IMR-90 (cell line): ENCODE results near the gene KRT82. TPM values are rescaled to one million over a fixed set of nuclear protein-coding genes. Genes with fewer than 3 reads are reported as not detected.

Experiments
- ATAC-seq: fragments of 200-7000 bp; cut with Tn5 transposase; 2 replicates; pipeline ENCODE4 v1.9.1; 2020; ENCODE audit warnings: low read depth, mild to moderate bottlenecking, moderate library complexity
- BruUV-seq: library from RNA; stranded (reverse); fragments of 400-500 nt; replicated peaks from 2 replicates; lab custom pipeline; 2021; lab: Mats Ljungman, UMichigan
- CTCF ChIA-PET: fragments of 300-600 bp; formaldehyde crosslinking; extraction: SDS; loops from one replicate; lab custom pipeline; 2021; ENCODE audit warnings: antibody characterized with exemption; lab: Yijun Ruan, JAX
- POLR2A ChIA-PET: fragments of 300-600 bp; sonication (Branson Sonifier 250); formaldehyde crosslinking; loops from one replicate; lab custom pipeline; 2022; ENCODE audit warnings: antibody characterized with exemption; ENCODE audit not compliant: unreplicated experiment; lab: Charles Lee
- DNase-seq: peaks from one replicate; pipeline ENCODE4 v3.0.0; 2013
- H2AFZ ChIP-seq: replicated peaks from 2 replicates; pipeline ENCODE3; 2013; ENCODE audit warnings: low read length, mild to moderate bottlenecking; ENCODE audit not compliant: poor library complexity
- H2AK5ac ChIP-seq: 2 replicates; pipeline ENCODE4 v1.6.1; 2013; ENCODE audit warnings: low read depth, low read length, inconsistent platforms
- H2AK9ac ChIP-seq: replicated peaks from 2 replicates; pipeline ENCODE3; 2013; ENCODE audit warnings: mild to moderate bottlenecking, low read depth, low read length, moderate library complexity; ENCODE audit not compliant: poor library complexity
- H2BK120ac ChIP-seq: 2 replicates; pipeline ENCODE4 v1.6.1; 2013; ENCODE audit warnings: low read depth, low read length, inconsistent platforms
- H2BK15ac ChIP-seq: 3 replicates; pipeline ENCODE4 v1.6.1; 2013; ENCODE audit warnings: low read depth, low read length, inconsistent platforms
- H2BK20ac ChIP-seq: 2 replicates; pipeline ENCODE4 v1.6.1; 2013; ENCODE audit warnings: low read depth, mild to moderate bottlenecking, inconsistent platforms, low read length, moderate library complexity
- H2BK5ac ChIP-seq: 2 replicates; pipeline ENCODE4 v1.6.1; 2013; ENCODE audit warnings: mild to moderate bottlenecking, low read depth, low read length, inconsistent platforms; ENCODE audit not compliant: poor library complexity, severe bottlenecking
- H3K14ac ChIP-seq: replicated peaks from 2 replicates; pipeline ENCODE4 v1.6.1; 2013; ENCODE audit warnings: low read depth, low read length, inconsistent platforms
- H3K18ac ChIP-seq: 2 replicates; pipeline ENCODE4 v1.6.1; 2013; ENCODE audit warnings: low read depth, low read length, control low read depth
- H3K23ac ChIP-seq: 2 replicates; pipeline ENCODE4 v1.6.1; 2013; ENCODE audit warnings: low read depth, low read length, inconsistent platforms
- H3K27ac ChIP-seq: 2 replicates; pipeline ENCODE4 v1.5.1; 2013; ENCODE audit warnings: mild to moderate bottlenecking, control low read depth, low read length; ENCODE audit not compliant: insufficient read depth
- H3K27me3 ChIP-seq: 2 replicates; pipeline ENCODE4 v1.6.1; 2013; ENCODE audit warnings: low read length; ENCODE audit not compliant: control insufficient read depth, insufficient read depth
- H3K36me3 ChIP-seq: 2 replicates; pipeline ENCODE4 v1.6.1; 2013; ENCODE audit warnings: low read length, mixed read lengths; ENCODE audit not compliant: control insufficient read depth, insufficient read depth
- H3K4ac ChIP-seq: 2 replicates; pipeline ENCODE4 v1.6.1; 2013; ENCODE audit warnings: low read depth, low read length, inconsistent platforms
- H3K4me1 ChIP-seq: 2 replicates; pipeline ENCODE4 v1.6.1; 2013; ENCODE audit warnings: low read length, mixed read lengths; ENCODE audit not compliant: control insufficient read depth, insufficient read depth
- H3K4me2 ChIP-seq: 2 replicates; pipeline ENCODE4 v1.6.1; 2013; ENCODE audit warnings: low read depth, mild to moderate bottlenecking, control low read depth, low read length, moderate library complexity
- H3K4me3 ChIP-seq: 2 replicates; pipeline ENCODE4 v1.5.1; 2013; ENCODE audit warnings: low read depth, mild to moderate bottlenecking, control low read depth, low read length, moderate library complexity; ENCODE audit not compliant: insufficient read depth
- H3K56ac ChIP-seq: 2 replicates; pipeline ENCODE4 v1.6.1; 2013; ENCODE audit warnings: low read length, inconsistent platforms; ENCODE audit not compliant: insufficient read depth; ENCODE audit errors: extremely low read depth
- H3K79me1 ChIP-seq, 2 experiments: 2 replicates each; pipeline ENCODE4 v1.6.1; 2013; ENCODE audit warnings: low read length in 2 of 2, inconsistent platforms in 1 of 2, low read depth in 1 of 2
- H3K9ac ChIP-seq: 2 replicates; pipeline ENCODE4 v1.6.1; 2013; ENCODE audit warnings: low read depth, low read length, control low read depth
- H3K9me1 ChIP-seq: 2 replicates; pipeline ENCODE4 v1.6.1; 2013; ENCODE audit warnings: low read length, inconsistent platforms; ENCODE audit not compliant: insufficient read depth
- H3K9me3 ChIP-seq: 2 replicates; pipeline ENCODE4 v1.6.1; 2013; ENCODE audit warnings: low read length; ENCODE audit not compliant: control insufficient read depth, insufficient read depth
- H4K20me1 ChIP-seq: 2 replicates; pipeline ENCODE4 v1.6.1; 2013; ENCODE audit warnings: low read length, inconsistent platforms; ENCODE audit not compliant: insufficient read depth
- H4K5ac ChIP-seq: 2 replicates; pipeline ENCODE4 v1.6.1; 2013; ENCODE audit warnings: mild to moderate bottlenecking, low read depth, low read length, control low read depth
- H4K8ac ChIP-seq, 2 experiments: 2 replicates each; pipeline ENCODE4 v1.6.1; 2013; ENCODE audit warnings: low read depth in 2 of 2, low read length in 2 of 2, control low read depth in 1 of 2, inconsistent platforms in 1 of 2
- H4K91ac ChIP-seq: 2 replicates; pipeline ENCODE4 v1.6.1; 2013; ENCODE audit warnings: low read depth, low read length, inconsistent platforms; ENCODE audit not compliant: insufficient read depth
- BHLHE40 ChIP-seq: fragments of 150-350 bp; IDR thresholded peaks from 2 replicates; pipeline ENCODE4 v1.6.1; 2016; ENCODE audit warnings: mild to moderate bottlenecking, low read depth, low read length
- CEBPB ChIP-seq: IDR thresholded peaks from 2 replicates; pipeline ENCODE4 v1.6.1; 2012; ENCODE audit warnings: low read depth, low read length, improper control_type of control experiment
- CHD1 ChIP-seq: IDR thresholded peaks from 2 replicates; pipeline ENCODE4 v1.6.1; 2012; ENCODE audit warnings: low read depth, low read length, improper control_type of control experiment
- FOS ChIP-seq: fragments of 150-350 bp; IDR thresholded peaks from 2 replicates; pipeline ENCODE4 v1.6.1; 2016; ENCODE audit warnings: low read depth, low read length
- MAFK ChIP-seq: IDR thresholded peaks from 2 replicates; pipeline ENCODE4 v1.6.1; 2012; ENCODE audit warnings: low read depth, low read length, improper control_type of control experiment
- MAZ ChIP-seq: IDR thresholded peaks from 2 replicates; pipeline ENCODE4 v1.6.1; 2012; ENCODE audit warnings: low read depth, mild to moderate bottlenecking, low read length, improper control_type of control experiment, moderate library complexity, borderline replicate concordance
- MXI1 ChIP-seq: IDR thresholded peaks from 2 replicates; pipeline ENCODE4 v1.6.1; 2012; ENCODE audit warnings: low read depth, mild to moderate bottlenecking, low read length, moderate library complexity, borderline replicate concordance
- NFE2L2 ChIP-seq: fragments of 150-350 bp; IDR thresholded peaks from 2 replicates; pipeline ENCODE4 v1.6.1; 2016; ENCODE audit warnings: low read depth, mild to moderate bottlenecking, low read length
- POLR2A ChIP-seq: IDR thresholded peaks from 2 replicates; pipeline ENCODE4 v1.6.1; 2012; ENCODE audit warnings: mild to moderate bottlenecking, low read depth, low read length
- RAD21 ChIP-seq: IDR thresholded peaks from 2 replicates; pipeline ENCODE4 v1.6.1; 2012; ENCODE audit warnings: low read length, improper control_type of control experiment
- RCOR1 ChIP-seq: IDR thresholded peaks from 2 replicates; pipeline ENCODE4 v1.6.1; 2012; ENCODE audit warnings: mild to moderate bottlenecking, low read length, improper control_type of control experiment; ENCODE audit not compliant: insufficient replicate concordance
- RFX5 ChIP-seq: IDR thresholded peaks from 2 replicates; pipeline ENCODE4 v1.8.0; 2012; ENCODE audit warnings: low read depth, mild to moderate bottlenecking, low read length, moderate library complexity
- SMC3 ChIP-seq: fragments of 150-350 bp; IDR thresholded peaks from 2 replicates; pipeline ENCODE4 v1.6.1; 2016; ENCODE audit warnings: low read depth, mild to moderate bottlenecking, antibody characterized with exemption, low read length, moderate library complexity
- WGBS, 2 experiments: methylation state at CpG; one replicate each; pipeline versions ENCODE4 v1.1.5 to v1.1.7; 2013; ENCODE audit warnings: missing lambda C conversion rate in 2 of 2; ENCODE audit not compliant: insufficient read length in 1 of 2; ENCODE audit errors: extremely low coverage in 2 of 2; 5-methylcytosine and 5-hydroxymethylcytosine counted together
- dilution Hi-C: fragments of 300-500 bp; cut with HindIII; formaldehyde crosslinking; loops from one replicate; pipeline ENCODE4 v1.14.3; 2018; ENCODE audit warnings: low sequenced_read_pairs; ENCODE audit not compliant: unreplicated experiment
- in situ Hi-C: fragments of 300-500 bp; cut with MboI; formaldehyde crosslinking; loops from 3 replicates; pipeline ENCODE4 v1.14.3; 2019; ENCODE audit warnings: low sequenced_read_pairs, inconsistent platforms, mixed read lengths
- intact Hi-C: fragments of 100-400 bp; cut with micrococcal nuclease; formaldehyde crosslinking; loops from 2 replicates; pipeline ENCODE4 v1.10.0; 2022
- polyA plus RNA-seq, 3 experiments: library from polyadenylated mRNA; depleted of rRNA; stranded (reverse); fragments of >200 nt; gene quantifications; 2 replicates each; pipeline ENCODE4 v1.2.3, GENCODE V29; 2012; ENCODE audit warnings: low replicate concordance in 1 of 3
- total RNA-seq: library from RNA; depleted of rRNA; stranded (reverse); fragments of >200 nt; gene quantifications from 2 replicates; pipeline ENCODE4 v1.2.3, GENCODE V29; 2012
- TF ChIP-seq, protein P1 (sequence below): fragments of 150-350 bp; IDR thresholded peaks from 2 replicates; pipeline ENCODE4 v1.6.1; 2016; ENCODE audit warnings: low read depth, mild to moderate bottlenecking, low read length, moderate library complexity, borderline replicate concordance
- TF ChIP-seq, protein P2 (sequence below): conservative IDR thresholded peaks from 2 replicates; pipeline ENCODE4 v1.5.1; 2012; ENCODE audit warnings: mild to moderate bottlenecking, low read depth, low read length, improper control_type of control experiment
- TF ChIP-seq, protein P3 (sequence below): fragments of 150-350 bp; IDR thresholded peaks from 2 replicates; pipeline ENCODE4 v1.6.1; 2017; ENCODE audit warnings: mild to moderate bottlenecking, antibody characterized with exemption, low read length, low read depth

KRT82 gene
- total and polyA plus RNA-seq, 2 of the 4 experiments (the other 2 are of a cell fraction), result not detected

DNA sequence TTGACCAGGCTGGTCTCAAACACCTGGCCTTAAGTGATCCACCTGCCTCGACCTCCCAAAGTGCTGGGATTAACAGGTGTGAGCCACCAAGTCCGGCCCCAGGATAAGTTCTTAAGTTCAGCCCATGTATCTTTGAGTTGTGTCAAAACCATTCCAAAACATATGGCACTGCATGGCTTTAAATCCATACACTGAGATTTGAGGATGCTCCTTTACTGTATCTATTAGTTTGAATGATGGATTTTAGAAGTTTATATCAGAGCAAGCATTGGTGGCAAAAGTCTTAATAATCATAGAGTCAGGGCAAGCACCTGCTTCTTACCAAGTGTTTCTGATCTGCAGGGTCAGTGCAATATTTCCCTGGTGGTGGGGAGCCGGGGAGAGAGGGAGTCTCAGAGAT, 39.7 kb upstream of the KRT82 start:
- H2BK120ac ChIP-seq, result no peak overlapping the region
- CTCF ChIA-PET, result no interaction called here
- 67% methylated on average over 1 of the region's 3 CpGs; no CpG with 5 or more reads in 1 of the 2 experiments for WGBS, 2 experiments
- H3K4ac ChIP-seq, result no peak overlapping the region
- no peak overlapping the region for H2BK20ac ChIP-seq
- no peak overlapping the region for H3K9ac ChIP-seq
- DNase-seq (no peak), ATAC-seq (no peak)
- no peaks in the 10 kb centered on the region for H3K9me1 ChIP-seq
- H3K23ac ChIP-seq, result no peak overlapping the region
- no peak overlapping the region for H3K14ac ChIP-seq
- no peaks in the 10 kb centered on the region for H3K79me1 ChIP-seq
- no peak overlapping the region for H2BK5ac ChIP-seq
- no peak overlapping the region for H2AK9ac ChIP-seq
- H4K5ac ChIP-seq, result no peak overlapping the region
- POLR2A ChIA-PET, result no interaction called here
- H4K20me1 ChIP-seq, result no peaks in the 10 kb centered on the region
- dilution Hi-C loops (no loop called here), intact Hi-C loops (no loop called here), in situ Hi-C loops (no loop called here)
- no peaks in the 10 kb centered on the region; the same call in 1 of the 2 replicates for H3K4me1 ChIP-seq
- no peak overlapping the region for H2BK15ac ChIP-seq
- no TSS peak for BruUV-seq
- no peak for TF ChIP-seq MAFK
- TF ChIP-seq POLR2A, result no peak
- TF ChIP-seq, protein P1, sequence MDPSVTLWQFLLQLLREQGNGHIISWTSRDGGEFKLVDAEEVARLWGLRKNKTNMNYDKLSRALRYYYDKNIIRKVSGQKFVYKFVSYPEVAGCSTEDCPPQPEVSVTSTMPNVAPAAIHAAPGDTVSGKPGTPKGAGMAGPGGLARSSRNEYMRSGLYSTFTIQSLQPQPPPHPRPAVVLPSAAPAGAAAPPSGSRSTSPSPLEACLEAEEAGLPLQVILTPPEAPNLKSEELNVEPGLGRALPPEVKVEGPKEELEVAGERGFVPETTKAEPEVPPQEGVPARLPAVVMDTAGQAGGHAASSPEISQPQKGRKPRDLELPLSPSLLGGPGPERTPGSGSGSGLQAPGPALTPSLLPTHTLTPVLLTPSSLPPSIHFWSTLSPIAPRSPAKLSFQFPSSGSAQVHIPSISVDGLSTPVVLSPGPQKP, result no peak
- TF ChIP-seq RAD21, result no peak
- no peak for TF ChIP-seq CHD1
- no peak for TF ChIP-seq BHLHE40
- TF ChIP-seq, protein P2, sequence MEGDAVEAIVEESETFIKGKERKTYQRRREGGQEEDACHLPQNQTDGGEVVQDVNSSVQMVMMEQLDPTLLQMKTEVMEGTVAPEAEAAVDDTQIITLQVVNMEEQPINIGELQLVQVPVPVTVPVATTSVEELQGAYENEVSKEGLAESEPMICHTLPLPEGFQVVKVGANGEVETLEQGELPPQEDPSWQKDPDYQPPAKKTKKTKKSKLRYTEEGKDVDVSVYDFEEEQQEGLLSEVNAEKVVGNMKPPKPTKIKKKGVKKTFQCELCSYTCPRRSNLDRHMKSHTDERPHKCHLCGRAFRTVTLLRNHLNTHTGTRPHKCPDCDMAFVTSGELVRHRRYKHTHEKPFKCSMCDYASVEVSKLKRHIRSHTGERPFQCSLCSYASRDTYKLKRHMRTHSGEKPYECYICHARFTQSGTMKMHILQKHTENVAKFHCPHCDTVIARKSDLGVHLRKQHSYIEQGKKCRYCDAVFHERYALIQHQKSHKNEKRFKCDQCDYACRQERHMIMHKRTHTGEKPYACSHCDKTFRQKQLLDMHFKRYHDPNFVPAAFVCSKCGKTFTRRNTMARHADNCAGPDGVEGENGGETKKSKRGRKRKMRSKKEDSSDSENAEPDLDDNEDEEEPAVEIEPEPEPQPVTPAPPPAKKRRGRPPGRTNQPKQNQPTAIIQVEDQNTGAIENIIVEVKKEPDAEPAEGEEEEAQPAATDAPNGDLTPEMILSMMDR, result no peak
- TF ChIP-seq RFX5, result no peak
- no peak for TF ChIP-seq FOS
- TF ChIP-seq RCOR1, result no peak
- no peak for TF ChIP-seq MAZ
- TF ChIP-seq NFE2L2, result no peak
- TF ChIP-seq, protein P3, sequence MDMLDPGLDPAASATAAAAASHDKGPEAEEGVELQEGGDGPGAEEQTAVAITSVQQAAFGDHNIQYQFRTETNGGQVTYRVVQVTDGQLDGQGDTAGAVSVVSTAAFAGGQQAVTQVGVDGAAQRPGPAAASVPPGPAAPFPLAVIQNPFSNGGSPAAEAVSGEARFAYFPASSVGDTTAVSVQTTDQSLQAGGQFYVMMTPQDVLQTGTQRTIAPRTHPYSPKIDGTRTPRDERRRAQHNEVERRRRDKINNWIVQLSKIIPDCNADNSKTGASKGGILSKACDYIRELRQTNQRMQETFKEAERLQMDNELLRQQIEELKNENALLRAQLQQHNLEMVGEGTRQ, result no peak
- no peak for TF ChIP-seq CEBPB
- no peak for TF ChIP-seq MXI1
- TF ChIP-seq SMC3, result no peak
- H4K8ac ChIP-seq, result no peak overlapping the region
- no peaks in the 10 kb centered on the region for H3K36me3 ChIP-seq
- H2AK5ac ChIP-seq, result no peak overlapping the region
- no peak overlapping the region for H2AFZ ChIP-seq
- no peak overlapping the region for H4K91ac ChIP-seq
- no peak overlapping the region for H3K27ac ChIP-seq
- no peaks in the 10 kb centered on the region for H3K9me3 ChIP-seq
- peaks cover 10% of the 10 kb centered on the region for H3K27me3 ChIP-seq
- no peak overlapping the region for H3K56ac ChIP-seq
- no peak overlapping the region for H3K18ac ChIP-seq
- H3K4me3 ChIP-seq, result no peak overlapping the region
- H3K4me2 ChIP-seq, result no peak overlapping the region
